Embryonic facial prominence (tissue), 1 donor: Measurements from ENCODE around the gene ZFP69.

ENCODE experiments used
- DNase-seq: peaks from one replicate; pipeline ENCODE4 v3.0.0-alpha.2; 2016; ENCODE audit errors: extremely low spot score

Gene ZFP69

GRCh38 chr1:40508375-40509341 lies 31.6 kb downstream of the ZFP69 start, which contains the start of gene EXO5:
TSS of gene EXO5 (plus strand) at chr1:40508767. CDS start at chr1:40514545, 5,778 bp downstream.
- peak; percentile 25 for DNase-seq

- no peak for DNase-seq
Observed at GRCh38 chr1:40519517-40519916, 42.4 kb downstream of the ZFP69 start.

- DNase-seq = no peak
Observed at GRCh38 chr1:40530735-40531380, 53.8 kb downstream of the ZFP69 start.

GRCh38 chr1:40531381-40532061 lies 54.4 kb downstream of the ZFP69 start, which contains the start of gene ZNF684:
TSS of gene ZNF684 (plus strand) at chr1:40531637. CDS start at chr1:40533167, 1,530 bp downstream.
- peak; percentile 91 for DNase-seq

- no peak for DNase-seq
Observed at GRCh38 chr1:40532062-40532389, 54.9 kb downstream of the ZFP69 start.

GRCh38 chr1:40532844-40533424 lies 55.8 kb downstream of the ZFP69 start:
- DNase-seq = no peak

- DNase-seq = no peak
Observed at GRCh38 chr1:40534589-40534988, 57.5 kb downstream of the ZFP69 start.

- no peak for DNase-seq
Observed at GRCh38 chr1:40535732-40536131, 58.6 kb downstream of the ZFP69 start.

GRCh38 chr1:40539338-40539737 lies 62.2 kb downstream of the ZFP69 start:
- no peak for DNase-seq
